GM18861 (cell line): ENCODE data around the gene SNRNP35.
"Not testable (repeated sequence)": the region's sequence is repeated elsewhere in the genome, so short reads cannot be mapped to it uniquely, and the experiment has no call there.

ENCODE experiments used
- ATAC-seq: cut with Tn5 transposase; IDR thresholded peaks from one replicate; pipeline ENCODE4 v1.9.1; 2021; ENCODE audit not compliant: unreplicated experiment

Gene SNRNP35

GRCh38 chr12:123488539-123489230 is 30.7 kb downstream of the SNRNP35 start:
- no peak for ATAC-seq

- no peak for ATAC-seq
These were observed 31.6 kb downstream of the SNRNP35 start for GRCh38 chr12:123489580-123489979.

GRCh38 chr12:123490089-123490488 is 32.1 kb downstream of the SNRNP35 start:
- ATAC-seq: no peak

DNA sequence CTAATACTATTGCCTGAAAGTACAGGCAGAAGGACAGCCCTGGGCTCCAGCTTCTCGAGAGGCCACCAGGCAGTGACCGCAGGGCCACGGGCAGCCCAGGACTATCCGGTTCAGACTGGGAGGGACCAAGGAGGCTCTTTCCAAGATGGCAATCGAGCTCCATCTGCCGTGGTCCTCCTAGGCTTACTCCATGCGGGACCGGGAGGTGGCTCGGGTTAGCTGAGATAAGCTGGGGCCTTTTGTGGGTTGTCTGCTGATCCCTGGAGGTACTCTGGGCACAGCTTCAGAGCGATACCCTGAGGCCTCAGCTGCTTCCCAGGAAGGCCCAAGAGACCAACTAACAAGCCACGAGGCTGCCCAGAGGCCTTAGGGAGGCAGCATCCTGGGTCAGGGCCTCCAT is 33.1 kb downstream of the SNRNP35 start:
- ATAC-seq: no peak

- no peak for ATAC-seq
These were observed 33.5 kb downstream of the SNRNP35 start for GRCh38 chr12:123491481-123491880.

- ATAC-seq: not testable (repeated sequence)
These were observed 34.5 kb downstream of the SNRNP35 start for GRCh38 chr12:123492339-123493039.

GRCh38 chr12:123494124-123494851 is 36.3 kb downstream of the SNRNP35 start:
- no peak for ATAC-seq

DNA sequence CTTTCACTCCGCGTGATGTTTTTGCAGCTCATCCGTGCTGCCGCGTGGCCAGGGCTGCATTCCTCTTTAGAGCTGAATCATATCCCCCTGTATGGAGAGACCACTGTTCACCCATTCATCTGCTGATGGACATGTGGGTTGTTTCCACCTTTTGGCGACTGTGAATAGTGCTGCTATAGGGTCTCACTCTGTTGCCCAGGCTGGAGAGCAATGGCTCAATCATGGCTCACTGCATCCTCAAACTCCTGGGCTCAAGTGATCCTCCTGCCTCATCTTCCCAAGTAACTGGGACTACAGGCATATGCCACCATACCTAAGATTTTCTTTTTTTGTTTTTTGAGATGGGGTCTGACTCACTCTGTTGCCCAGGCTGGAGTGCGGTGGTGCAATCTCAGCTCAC is 39.1 kb downstream of the SNRNP35 start:
- no peak for ATAC-seq

DNA sequence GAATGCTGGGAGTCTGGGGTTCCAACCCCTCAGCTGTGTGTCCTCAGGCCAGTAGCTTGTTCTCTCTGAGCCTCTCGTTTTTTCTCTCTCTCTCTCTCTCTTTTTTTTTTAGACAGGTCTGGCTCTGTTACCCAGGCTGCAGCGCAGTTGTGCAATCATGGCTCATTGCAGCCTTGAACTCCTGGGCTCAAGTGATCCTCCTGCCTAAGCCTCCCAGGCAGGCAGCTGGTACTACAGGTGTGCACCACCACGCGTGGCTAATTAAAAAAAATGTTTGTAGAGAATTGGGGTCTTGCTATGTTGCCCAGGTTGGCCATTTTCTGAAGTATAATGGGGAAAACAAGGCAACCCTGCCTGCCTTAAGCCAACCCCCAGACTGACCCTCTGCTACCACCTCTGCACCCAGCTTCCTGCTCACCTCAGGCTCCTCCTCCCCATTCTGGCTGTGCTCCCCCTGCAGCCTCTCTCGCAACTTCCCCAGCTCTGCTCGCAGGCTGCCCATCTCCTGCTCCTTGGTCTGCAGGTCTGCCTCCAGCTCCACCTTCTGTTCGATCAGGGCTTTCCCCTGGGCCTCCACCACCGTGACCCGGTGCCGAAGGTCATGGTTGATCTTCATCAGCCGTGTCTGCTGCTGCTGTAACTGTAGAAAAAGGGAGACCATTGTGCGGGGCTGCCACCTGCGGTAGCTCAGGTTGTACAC is 40.3 kb downstream of the SNRNP35 start:
- no peak for ATAC-seq

DNA sequence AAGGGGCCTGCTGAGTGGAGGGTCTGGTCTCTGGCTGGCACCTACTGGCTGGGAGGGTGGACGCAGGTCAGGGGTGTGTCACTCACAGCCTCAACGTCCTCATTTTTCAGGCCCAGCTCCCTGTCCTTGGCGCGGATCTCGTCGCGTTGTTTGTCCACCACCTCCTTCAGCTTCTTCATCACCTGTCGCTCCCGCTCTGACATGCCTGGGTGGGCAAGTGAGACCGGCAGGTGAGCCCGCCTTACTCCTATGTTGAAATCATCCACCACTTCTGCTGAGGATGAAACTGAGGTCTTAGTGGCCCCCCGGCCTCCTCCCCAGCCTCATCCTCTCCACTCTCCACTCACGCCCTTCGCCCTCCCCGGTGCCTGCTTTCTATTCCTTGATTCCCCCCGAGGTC is 41.4 kb downstream of the SNRNP35 start:
- ATAC-seq: no peak

DNA sequence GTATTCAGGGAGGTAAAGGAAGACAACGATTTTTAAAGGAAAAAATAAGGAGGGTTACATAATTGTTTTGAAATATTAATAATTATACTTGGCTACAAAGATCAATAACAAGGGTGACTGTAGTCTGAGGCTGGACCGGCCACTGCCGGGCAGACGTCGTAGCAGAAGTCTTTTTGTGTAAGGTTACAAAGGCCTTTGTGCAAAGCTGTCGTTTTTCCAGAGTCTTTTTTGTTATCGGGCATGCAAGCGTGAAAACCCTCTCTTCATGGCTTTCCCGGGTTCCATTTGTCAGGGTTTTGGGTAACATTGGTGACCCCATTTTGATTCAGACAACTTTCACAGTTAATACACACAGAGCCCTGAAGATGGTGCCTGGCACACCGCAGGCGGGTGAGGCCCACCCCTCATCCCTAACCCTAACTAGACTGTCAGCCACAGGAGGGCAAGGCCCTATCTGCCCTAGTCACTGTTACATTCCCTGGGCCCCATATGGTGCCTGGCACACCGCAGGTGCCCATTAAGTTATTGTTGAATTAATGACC is 44.3 kb downstream of the SNRNP35 start:
- no peak for ATAC-seq

- no peak for ATAC-seq
These were observed 48.3 kb downstream of the SNRNP35 start for GRCh38 chr12:123506059-123506842.

DNA sequence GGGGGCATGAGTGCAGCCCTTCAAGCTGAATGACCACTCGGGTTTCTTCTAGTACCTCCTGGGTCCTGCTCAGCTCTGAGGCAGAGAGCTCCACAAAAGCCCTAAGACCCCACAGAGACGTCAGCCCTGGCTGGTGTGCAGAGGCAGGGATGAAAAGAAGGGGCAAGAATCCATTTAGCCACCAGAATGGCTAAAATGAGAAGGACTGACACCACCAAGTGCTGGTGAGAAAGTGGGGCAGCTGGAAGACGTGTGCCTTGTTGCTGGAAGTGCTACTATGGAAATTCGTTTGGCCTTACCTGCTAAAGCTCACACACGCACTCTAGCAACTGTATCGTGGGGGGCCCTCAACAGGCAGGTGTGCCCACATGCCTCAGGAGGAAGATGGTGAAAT is 48.9 kb downstream of the SNRNP35 start:
- no peak for ATAC-seq

- no peak for ATAC-seq
These were observed 55.1 kb downstream of the SNRNP35 start for GRCh38 chr12:123512838-123513665.

- no peak for ATAC-seq
These were observed 55.9 kb downstream of the SNRNP35 start for GRCh38 chr12:123513805-123514204.

GRCh38 chr12:123514582-123515221 is 56.8 kb downstream of the SNRNP35 start:
- not testable (repeated sequence) for ATAC-seq

- ATAC-seq: no peak
These were observed 58.4 kb downstream of the SNRNP35 start for GRCh38 chr12:123516216-123516780.
